ENCODE measurements around the gene SEMA3E.

Gene SEMA3E

GRCh38 chr7:83531766-83532165, 117.2 kb downstream of the SEMA3E start:
- Histone ChIP-seq H3K9me3 (ENCODE audit: insufficient read depth, low read length) (no peaks in the 10 kb centered on the region), H3K4me1 (ENCODE audit: low read length) (peaks cover 5% of the 10 kb centered on the region; the same call in 1 of the 2 replicates), H3K36me3 (replicated peaks; ENCODE audit: low read depth, low read length) (no peaks in the 10 kb centered on the region), H3K9ac (ENCODE audit: low read length) (no peak overlapping the region), H2AFZ (ENCODE audit: low read depth, low read length) (no peak overlapping the region), H3K27ac (ENCODE audit: low read length) (no peak overlapping the region), H3K4me2 (ENCODE audit: low read length) (no peak overlapping the region), H4K20me1 (ENCODE audit: insufficient read depth, low read length) (no peaks in the 10 kb centered on the region), H3K79me2 (ENCODE audit: low read length) (no peaks in the 10 kb centered on the region), H3K4me3 (ENCODE audit: low read length) (no peak overlapping the region), H3K27me3 (ENCODE audit: low read depth, low read length) (no peaks in the 10 kb centered on the region)
- TF ChIP-seq, protein P1, sequence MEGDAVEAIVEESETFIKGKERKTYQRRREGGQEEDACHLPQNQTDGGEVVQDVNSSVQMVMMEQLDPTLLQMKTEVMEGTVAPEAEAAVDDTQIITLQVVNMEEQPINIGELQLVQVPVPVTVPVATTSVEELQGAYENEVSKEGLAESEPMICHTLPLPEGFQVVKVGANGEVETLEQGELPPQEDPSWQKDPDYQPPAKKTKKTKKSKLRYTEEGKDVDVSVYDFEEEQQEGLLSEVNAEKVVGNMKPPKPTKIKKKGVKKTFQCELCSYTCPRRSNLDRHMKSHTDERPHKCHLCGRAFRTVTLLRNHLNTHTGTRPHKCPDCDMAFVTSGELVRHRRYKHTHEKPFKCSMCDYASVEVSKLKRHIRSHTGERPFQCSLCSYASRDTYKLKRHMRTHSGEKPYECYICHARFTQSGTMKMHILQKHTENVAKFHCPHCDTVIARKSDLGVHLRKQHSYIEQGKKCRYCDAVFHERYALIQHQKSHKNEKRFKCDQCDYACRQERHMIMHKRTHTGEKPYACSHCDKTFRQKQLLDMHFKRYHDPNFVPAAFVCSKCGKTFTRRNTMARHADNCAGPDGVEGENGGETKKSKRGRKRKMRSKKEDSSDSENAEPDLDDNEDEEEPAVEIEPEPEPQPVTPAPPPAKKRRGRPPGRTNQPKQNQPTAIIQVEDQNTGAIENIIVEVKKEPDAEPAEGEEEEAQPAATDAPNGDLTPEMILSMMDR (IDR thresholded peaks at IDR 0.05; ENCODE audit: low read depth, low read length) = no peak
- no peak for TF ChIP-seq EZH2phosphoT487 (IDR thresholded peaks at IDR 0.05; ENCODE audit: low read depth)

GRCh38 chr7:83528925-83529423, 120.0 kb downstream of the SEMA3E start:
- Histone ChIP-seq H3K27ac (ENCODE audit: low read length) (no peak overlapping the region), H3K36me3 (replicated peaks; ENCODE audit: low read depth, low read length) (no peaks in the 10 kb centered on the region), H3K4me2 (ENCODE audit: low read length) (no peak overlapping the region), H2AFZ (ENCODE audit: low read depth, low read length) (no peak overlapping the region), H3K9me3 (ENCODE audit: insufficient read depth, low read length) (no peaks in the 10 kb centered on the region), H3K4me1 (ENCODE audit: low read length) (peaks cover 5% of the 10 kb centered on the region; the same call in 1 of the 2 replicates), H3K4me3 (ENCODE audit: low read length) (no peak overlapping the region), H3K9ac (ENCODE audit: low read length) (no peak overlapping the region), H4K20me1 (ENCODE audit: insufficient read depth, low read length) (no peaks in the 10 kb centered on the region), H3K79me2 (ENCODE audit: low read length) (no peaks in the 10 kb centered on the region), H3K27me3 (ENCODE audit: low read depth, low read length) (no peaks in the 10 kb centered on the region)
- TF ChIP-seq, protein P1 (IDR thresholded peaks at IDR 0.05; ENCODE audit: low read depth, low read length) = no peak
- TF ChIP-seq EZH2phosphoT487 (IDR thresholded peaks at IDR 0.05; ENCODE audit: low read depth) = no peak

GRCh38 chr7:83524277-83525075, 124.5 kb downstream of the SEMA3E start:
- H3K4me1 ChIP-seq (ENCODE audit: low read length) = no peaks in the 10 kb centered on the region
- H3K79me2 ChIP-seq (ENCODE audit: low read length) = no peaks in the 10 kb centered on the region
- no peak overlapping the region for H3K9ac ChIP-seq (ENCODE audit: low read length)
- H4K20me1 ChIP-seq (ENCODE audit: insufficient read depth, low read length) = no peaks in the 10 kb centered on the region
- H3K4me2 ChIP-seq (ENCODE audit: low read length) = no peak overlapping the region
- no peak overlapping the region for H2AFZ ChIP-seq (ENCODE audit: low read depth, low read length)
- no peaks in the 10 kb centered on the region for H3K9me3 ChIP-seq (ENCODE audit: insufficient read depth, low read length)
- H3K27me3 ChIP-seq (ENCODE audit: low read depth, low read length) = no peaks in the 10 kb centered on the region
- no peak overlapping the region for H3K4me3 ChIP-seq (ENCODE audit: low read length)
- no peak overlapping the region for H3K27ac ChIP-seq (ENCODE audit: low read length)
- TF ChIP-seq, protein P1 (IDR thresholded peaks at IDR 0.05; ENCODE audit: low read depth, low read length) = no peak
- TF ChIP-seq EZH2phosphoT487 (IDR thresholded peaks at IDR 0.05; ENCODE audit: low read depth) = no peak
- H3K36me3 ChIP-seq (replicated peaks; ENCODE audit: low read depth, low read length) = no peaks in the 10 kb centered on the region

DNA sequence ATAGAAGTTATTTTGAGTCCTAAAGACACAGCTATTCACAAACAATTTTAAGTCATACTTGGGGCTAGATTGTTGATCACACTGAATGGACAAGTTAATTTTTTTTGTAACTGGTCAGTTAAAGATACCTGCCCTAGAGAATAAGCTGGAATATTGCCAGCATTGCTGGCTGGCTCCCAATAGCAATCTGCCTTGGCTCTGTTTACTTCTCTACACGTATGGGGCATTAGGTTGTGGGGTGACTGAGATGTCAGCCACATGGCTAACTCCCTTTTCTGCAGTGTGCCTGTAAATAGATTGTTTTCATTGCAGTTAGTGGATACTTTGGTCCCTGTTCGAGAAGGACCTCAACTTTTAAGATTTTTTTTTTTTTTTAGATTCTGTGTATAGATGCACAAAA, 128.2 kb downstream of the SEMA3E start:
- H4K20me1 ChIP-seq (ENCODE audit: insufficient read depth, low read length) = no peaks in the 10 kb centered on the region
- H3K4me1 ChIP-seq (ENCODE audit: low read length) = no peaks in the 10 kb centered on the region
- no peaks in the 10 kb centered on the region for H3K9me3 ChIP-seq (ENCODE audit: insufficient read depth, low read length)
- H3K4me2 ChIP-seq (ENCODE audit: low read length) = no peak overlapping the region
- H3K9ac ChIP-seq (ENCODE audit: low read length) = no peak overlapping the region
- H3K79me2 ChIP-seq (ENCODE audit: low read length) = no peaks in the 10 kb centered on the region
- no peaks in the 10 kb centered on the region for H3K27me3 ChIP-seq (ENCODE audit: low read depth, low read length)
- no peaks in the 10 kb centered on the region for H3K36me3 ChIP-seq (replicated peaks; ENCODE audit: low read depth, low read length)
- H2AFZ ChIP-seq (ENCODE audit: low read depth, low read length) = no peak overlapping the region
- no peak overlapping the region for H3K27ac ChIP-seq (ENCODE audit: low read length)
- TF ChIP-seq EZH2phosphoT487 (IDR thresholded peaks at IDR 0.05; ENCODE audit: low read depth) = no peak
- TF ChIP-seq, protein P1 (IDR thresholded peaks at IDR 0.05; ENCODE audit: low read depth, low read length) = no peak
- H3K4me3 ChIP-seq (ENCODE audit: low read length) = no peak overlapping the region
